Measurements from ENCODE around the gene EPN2.

Gene EPN2

DNA sequence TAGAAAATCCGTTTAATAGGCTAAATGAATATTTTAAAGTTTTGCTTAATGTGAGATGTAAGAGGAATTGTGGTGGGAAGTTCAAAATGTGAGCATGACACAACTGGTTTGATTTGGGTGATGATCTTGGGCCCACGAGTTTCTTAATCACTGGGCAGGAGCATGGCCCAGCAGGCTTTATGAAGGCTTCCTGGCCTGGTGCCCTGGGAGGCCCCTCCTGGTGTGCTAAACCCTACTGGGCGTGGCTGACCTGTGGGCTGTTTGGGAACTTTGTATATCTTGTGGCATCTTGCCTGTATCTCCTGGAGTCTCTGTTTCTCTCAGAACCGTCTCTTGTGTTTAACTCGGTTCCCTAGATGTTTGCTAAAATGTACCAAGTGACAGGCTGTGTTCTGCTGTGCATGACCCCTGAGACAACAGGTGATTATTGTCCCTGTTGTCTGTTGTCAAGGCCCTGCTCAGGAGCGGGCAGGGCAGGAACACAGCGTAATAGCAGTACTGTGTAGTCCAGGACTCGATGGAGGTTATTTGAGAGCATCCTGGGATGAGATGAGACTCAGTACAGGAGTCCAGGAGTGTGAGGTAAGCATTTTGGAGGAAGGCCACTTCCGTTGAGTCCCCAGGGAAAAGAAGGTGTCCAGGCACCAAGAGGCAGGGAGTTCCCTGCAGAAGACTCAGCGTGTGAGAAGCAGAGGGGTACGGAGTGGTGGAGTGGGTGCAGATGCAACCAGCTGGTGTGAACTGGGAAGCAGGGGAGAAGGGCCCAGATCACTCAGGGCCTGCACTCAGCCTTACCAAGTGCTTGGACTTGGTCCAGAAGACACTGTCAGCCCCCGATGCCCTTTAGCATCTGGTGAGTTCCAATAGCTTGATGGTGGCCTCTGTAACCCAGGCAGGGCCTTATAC is 76.8 kb downstream of the EPN2 start:
- no peak for DNase-seq

DNA sequence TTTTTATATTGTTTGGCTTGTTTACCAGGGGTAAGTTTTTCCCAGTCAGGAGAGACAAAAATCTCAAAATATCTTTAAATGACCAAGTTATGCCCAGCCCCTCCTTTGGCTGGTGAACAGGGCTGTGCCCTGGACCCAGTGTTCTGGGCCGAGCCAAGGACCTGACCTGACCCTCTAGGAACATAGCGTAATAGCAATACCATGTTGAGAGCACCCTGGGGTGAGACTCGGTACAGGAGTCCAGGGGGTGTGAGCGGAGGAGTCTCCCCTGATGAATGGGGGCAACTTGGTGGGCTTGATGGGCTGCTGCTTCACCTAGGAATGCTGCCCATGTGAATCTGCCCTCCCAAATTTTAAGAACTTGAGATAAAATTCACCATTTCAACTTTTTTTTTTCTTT is 77.9 kb downstream of the EPN2 start:
- DNase-seq, result no peak

DNA sequence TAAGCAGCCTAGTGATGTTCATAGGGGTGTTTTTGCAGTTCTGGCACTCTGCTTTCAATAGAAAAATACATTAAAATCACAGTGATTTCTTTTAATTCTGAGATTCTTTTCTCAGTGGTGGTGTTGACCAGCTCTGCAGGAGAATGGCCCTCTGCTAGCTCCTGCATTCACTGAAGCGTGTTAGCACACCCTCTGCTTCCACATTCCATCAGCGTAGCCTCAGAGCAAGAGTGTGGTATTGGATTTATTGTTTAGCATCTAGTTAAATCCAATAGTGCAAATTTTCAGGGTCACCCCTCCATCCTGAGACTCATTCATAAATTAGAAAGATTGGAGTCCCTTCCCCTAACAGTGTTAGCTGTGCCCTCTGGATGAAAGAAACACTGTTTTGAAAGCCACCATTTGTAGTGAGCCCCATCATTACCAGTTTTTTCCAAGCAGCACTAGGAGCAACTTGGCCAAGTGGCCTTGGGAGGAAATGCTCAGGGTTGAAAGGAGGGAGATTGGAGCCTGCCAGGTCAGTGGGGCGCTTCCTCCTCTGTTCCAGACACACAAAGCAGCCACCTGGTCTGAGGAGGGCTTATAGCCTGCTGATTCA is 79.7 kb downstream of the EPN2 start:
- DNase-seq, result no peak

DNA sequence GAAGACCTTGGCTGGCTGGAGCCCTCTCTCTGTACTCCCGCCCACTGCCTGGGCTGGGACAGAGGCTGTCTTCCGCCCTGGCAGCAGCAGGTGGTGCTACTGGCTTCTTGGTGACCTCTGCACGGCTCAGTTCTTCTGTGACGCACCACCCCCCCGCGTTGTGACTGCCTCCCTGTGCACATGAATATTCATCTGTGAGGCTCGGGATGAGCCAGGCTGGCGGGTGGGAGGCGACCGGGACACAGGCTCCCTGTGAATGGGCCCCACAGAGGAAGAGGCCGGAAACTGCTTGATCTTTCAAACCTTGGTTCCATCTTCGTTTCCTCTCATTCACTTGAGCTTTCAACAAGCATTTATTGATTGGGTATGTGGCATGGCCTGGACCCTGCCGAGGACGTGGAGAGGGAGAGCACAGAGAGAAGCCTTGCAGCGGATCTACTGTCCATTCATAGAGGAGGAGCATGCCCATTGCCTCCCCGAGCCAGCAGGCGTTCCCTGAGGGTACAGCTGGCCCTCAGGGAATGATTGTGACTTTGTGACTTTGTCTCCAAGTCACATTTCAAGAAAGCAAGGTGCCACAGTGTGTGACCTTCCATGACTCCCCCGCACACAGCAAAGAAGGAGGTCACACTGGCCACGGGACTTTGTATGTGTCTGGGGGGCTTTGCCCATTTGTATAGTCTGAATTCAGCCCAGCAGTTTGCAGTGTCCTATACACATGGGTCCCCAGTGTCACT is 80.4 kb downstream of the EPN2 start:
- DNase-seq, result peak; percentile 3

DNA sequence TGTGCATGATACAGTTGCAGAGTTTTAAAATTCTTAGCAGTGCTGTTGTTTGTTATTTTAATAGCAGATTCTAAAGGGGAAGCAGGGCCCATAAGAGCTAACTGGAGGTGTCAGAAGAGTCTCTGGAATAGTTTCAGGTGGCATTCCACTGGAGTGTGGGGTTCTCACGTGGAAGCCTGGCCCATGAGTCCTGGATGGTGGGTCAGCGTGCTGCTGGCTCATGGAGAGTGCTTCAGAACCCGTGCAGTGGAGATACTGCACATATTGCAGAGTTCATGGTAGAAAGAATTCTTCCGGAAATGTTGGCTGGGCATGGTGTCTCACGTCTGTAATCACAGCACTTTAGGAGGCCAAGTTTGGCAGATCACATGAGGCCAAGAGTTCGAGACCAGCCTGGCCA is 81.4 kb downstream of the EPN2 start:
- DNase-seq, result no peak

DNA sequence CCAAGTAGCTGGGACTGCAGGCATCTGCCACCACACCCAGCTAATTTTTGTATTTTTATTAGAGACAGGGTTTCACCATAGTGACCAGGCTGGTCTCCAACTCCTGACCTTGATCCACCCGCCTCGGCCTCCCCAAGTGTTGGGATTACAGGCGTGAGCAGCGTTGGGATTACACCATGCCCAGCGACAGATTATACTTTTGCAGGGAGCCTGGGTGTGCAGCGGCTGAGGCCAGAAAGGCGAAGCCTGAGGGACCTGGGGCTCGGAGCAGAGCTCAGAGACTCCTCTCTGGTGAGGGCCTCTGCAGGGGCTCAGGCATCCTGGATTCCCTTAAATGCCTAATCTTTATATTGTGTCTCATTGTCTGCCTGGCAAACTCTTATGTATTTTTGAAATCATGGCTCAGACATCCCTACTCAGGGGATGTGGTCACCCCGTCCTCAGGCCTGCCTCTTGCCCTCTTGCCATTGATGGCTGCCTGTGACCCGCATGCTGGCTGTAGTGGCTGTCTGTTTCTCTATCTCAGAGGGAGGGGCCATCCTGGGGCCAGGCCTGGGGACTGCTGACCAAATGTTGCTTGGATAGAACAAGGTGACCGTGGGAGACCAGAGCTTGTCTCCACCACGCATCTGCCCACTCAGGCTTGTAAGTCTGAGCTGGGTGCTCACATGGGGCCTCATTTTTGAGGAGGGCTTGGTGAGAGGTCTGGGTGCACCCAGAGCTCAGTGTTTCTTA is 82.8 kb downstream of the EPN2 start:
- DNase-seq, result no peak

DNA sequence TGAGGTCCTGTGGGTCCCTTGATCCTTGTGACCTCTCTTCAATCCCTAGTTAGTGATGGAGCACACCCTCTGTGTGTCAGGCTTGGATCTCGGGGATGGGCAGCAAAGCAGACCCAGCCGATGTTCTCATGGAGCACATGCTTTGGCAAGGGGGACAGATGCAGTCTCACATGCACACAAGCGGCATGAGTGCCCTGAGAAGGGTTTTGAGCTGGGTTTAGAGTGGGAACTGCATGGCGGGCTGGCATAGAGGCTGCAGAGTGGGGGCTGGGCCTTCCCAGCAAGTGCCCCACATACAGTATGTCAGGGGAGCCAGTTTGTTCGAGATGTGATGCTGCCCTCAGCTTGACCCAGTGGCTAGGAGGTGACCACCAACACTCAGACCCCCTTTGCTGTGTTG is 83.7 kb downstream of the EPN2 start:
- DNase-seq, result no peak

DNA sequence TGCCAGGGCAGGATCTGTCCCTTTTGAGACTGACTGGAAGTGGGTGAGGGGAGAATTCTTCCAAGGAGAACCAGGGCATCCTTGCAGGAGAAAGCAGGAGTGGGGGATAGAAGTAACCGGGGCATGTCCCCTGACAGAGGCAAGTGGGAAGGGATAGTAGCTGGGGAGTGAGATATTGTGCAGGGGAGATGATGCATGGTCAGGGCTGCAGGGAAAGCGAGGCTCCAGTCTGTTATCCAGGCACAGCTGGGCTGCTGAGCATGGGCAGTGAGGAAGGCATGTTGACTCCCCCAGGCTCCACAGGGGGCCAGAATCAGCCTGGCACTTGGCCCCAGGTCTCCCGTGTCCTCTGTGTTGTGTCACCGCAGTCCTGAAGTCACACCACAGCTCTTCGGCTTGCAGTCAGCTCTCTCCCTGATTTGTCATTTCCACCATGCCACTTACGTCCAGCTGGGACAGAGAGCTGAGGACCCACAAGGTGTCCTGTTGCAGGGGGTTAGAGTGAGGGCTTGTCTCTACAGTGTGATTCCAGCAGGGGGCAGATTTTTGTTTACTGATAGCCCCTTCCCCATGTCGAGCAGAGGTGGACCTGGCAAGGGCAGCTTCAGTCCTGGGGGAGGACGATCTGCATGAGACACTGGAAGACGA is 84.4 kb downstream of the EPN2 start:
- DNase-seq, result no peak

DNA sequence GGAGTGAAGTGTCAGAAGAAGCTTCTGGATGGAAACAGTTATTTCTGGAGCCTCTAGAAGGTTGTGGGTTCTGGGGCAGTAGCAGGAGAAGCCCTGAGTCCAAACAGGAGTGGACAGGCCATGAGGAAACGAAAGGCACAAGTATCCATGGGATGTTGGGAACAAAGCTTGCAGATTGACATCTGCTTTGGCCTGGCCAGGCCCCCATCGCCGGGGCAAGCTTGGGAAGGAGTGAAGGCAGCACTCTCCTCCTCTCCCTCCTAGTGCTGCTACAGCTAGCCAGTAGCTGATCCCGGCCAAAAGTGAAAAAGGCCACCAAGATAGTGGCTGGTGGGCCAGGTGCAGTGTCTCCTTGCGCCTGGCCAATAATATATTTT is 85.0 kb downstream of the EPN2 start:
- no peak for DNase-seq

DNA sequence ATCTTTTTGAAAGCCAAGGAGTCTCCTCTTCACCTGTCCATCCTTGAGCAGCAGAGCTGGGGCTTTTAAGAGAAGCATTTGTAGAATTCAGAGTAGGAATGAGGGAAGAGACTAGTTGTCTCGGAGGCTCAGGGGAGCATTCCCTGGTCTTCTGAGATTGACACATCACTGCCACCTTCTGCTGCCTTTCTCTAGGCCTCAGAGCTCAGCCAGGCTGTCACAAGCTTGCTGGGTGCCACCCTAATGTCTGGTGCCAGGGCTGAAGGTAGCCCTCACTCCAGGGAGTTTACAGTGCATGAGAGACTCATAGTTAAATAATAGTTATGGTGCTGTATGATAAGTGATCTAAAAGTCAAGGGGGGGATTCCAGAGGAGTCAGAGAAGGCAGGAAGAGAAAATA is 85.7 kb downstream of the EPN2 start:
- no peak for DNase-seq

DNA sequence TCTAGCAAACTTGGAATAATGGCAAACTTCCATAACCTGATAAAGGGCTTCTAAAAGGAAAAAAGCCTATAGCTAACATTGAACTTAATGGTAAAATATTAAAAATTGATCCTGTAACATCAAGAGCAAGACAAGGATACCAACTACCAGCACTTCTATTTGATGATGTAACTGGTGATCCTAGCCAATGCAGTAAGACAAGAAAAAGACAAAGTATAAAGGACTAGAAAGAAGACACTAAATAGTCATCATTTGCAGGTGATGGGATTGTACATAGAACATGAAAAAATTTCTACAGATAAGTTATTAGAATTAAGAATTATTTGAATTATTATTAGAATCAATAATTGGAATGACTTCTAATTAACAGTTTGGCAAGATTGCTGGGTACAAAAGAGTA is 88.4 kb downstream of the EPN2 start:
- DNase-seq, result no peak

DNA sequence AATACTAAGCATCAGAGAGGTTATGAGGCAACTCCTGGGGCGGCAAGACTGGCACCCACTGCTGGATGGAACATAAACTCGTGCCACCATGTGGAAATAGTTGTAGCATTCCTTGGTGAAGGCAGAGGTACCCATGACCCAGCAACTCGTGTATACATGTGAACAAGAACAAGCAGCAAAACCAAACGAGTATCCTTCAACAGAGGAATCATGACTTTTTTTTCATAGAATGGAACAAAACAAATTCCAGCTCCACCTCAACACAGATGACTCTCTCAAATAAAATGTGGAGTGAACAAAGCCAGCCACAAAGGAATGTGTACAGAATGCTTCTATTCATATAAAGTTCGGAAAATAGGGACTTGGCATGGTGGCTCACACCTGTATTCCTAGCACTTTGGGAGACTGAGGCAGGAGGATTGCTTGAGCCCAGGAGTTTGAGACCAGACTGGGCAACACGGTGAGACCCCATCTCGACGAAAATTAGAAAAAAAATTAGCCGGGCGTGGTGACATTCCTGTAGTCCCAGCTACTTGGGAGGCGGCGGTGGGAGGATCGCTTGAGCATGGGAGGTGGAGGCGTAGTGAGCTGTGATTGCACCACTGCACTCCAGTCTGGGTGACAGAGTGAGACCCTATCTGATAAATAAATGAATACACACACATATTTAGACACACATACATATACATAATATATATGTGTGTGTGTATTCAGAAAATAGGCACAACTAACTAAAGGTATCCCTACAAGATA is 90.0 kb downstream of the EPN2 start:
- no peak for DNase-seq

DNA sequence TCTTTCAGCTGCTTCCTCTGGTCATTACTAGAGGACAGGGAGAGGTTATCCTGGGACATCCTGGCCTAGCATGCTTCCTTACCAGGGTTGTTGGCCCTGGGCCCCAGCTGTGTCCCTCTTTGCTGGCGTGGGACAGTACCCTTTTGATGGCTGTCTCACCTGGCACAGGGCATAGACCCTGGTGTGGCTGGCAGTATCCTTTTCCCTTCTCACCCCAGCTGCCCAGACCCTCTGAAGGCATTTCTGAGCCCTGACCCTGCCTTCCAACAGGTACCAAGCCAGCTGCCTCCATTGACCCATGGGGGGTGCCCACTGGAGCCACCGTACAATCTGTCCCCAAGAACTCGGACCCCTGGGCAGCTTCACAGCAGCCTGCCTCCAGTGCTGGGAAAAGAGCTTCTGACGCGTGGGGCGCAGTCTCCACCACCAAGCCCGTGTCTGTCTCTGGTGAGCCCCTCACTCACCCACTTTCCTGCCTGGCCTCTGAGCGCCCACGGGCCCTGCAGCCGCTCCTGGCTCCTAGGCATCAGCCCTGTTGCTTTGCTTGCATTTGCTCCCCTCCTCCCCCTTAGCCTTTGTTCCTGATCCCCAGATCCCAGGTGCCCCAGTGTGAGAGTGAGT is 91.4 kb downstream of the EPN2 start:
- DNase-seq, result no peak

DNA sequence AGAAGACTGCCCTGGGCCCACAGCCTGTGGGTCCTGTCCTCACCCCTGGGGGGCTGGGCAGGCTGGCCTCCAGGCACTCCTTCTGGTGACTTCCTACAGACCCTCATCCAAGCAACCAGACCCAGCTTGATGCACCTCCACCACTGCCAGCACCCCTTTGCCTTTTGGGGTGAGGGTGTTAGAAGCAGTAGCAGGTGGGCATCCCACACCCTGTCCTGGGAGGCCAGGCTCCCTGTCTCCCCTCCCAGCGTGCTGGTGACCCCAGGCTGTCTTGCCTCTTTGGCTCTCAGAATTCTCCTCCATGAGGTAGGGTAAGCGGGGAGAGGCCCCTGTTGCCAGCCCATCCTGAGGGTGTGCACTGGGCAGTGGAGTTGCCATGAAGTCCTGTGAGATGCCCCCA is 92.0 kb downstream of the EPN2 start:
- no peak for DNase-seq

DNA sequence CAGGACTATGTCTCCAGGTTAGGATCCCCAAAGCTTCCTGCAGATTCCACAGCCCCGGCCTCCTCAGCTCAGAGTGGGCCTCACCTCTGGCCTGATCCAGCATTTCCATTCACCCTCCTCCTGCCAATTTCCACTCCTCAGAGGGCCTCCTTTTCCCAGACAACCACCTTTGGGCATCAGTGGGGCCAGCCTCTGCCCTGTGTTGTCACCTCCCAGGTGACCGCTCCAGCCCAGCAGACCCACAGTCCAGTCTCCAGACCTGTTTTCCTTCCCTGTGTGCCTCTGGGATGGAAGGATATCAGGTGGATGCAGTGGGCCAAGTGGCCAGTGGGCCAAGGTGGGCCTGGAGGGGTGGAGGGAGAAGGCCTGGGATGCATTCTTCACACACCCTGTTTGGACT is 92.7 kb downstream of the EPN2 start:
- DNase-seq, result no peak

DNA sequence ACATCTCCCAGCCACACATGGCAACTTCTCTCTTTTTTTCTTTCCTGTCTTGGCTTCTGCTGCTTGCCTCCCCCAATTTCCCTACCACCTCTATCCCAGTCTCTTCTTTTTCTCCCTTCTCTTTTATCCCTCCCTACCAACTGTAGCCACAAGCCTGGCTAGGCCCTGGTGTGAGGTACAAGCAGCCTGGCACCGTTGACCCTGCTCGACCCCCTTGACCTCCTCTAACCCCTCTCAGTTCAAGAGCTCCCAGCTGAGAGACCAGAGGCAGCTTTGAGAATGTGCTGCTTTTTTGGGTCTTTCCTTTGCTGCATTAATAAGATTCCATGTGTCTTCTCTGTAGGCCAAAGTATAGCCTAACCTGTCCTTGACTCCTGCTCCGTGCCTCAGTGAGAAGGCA is 93.1 kb downstream of the EPN2 start:
- DNase-seq, result no peak

DNA sequence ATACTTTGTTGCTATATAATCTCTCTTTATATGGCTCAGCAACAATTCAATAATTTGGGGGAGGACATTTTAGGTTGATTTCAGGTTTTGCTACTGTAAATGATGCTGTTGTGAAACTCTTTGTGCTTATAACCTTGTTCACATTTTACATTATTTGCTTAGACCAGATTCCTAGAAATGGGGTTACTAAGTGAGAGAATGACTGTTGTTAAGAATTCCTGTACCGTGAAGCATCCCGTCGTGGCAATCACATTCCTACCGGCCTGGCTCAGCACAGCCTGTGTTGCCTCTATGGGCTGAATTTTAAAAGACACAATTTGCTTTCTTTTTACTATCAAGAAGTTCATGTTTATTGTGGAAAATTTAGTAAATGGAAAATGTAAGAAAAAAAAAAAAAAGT is 94.0 kb downstream of the EPN2 start:
- DNase-seq, result no peak

DNA sequence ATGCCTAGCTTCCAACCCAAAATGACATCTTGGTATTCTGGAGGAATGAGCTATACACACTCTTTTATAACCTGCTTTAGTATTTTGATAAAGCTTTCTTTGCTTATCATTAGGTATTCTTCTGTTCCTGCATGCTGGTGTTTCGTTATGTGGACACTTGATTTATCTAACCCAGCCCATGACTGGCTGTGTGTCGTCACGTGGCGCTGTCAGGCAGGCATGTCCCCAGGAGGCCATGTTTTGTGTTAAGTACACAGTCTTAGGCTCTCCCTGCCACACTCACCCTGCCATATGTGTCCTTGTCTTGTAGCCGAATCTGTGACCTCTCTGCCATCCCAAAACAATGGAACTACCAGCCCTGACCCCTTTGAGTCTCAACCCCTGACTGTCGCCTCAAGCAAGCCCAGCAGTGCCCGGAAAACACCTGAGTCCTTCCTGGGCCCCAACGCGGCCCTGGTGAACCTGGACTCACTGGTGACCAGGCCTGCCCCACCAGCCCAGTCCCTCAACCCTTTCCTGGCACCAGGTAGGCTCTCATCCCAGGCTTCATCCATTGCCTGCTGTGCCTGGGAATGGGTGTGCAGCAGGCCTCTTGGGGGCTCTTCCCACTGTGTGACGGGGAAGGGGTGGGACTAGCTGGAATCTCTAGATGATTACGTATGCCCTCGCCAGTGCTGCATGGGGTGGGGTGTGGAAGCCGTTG is 94.5 kb downstream of the EPN2 start:
- no peak for DNase-seq

DNA sequence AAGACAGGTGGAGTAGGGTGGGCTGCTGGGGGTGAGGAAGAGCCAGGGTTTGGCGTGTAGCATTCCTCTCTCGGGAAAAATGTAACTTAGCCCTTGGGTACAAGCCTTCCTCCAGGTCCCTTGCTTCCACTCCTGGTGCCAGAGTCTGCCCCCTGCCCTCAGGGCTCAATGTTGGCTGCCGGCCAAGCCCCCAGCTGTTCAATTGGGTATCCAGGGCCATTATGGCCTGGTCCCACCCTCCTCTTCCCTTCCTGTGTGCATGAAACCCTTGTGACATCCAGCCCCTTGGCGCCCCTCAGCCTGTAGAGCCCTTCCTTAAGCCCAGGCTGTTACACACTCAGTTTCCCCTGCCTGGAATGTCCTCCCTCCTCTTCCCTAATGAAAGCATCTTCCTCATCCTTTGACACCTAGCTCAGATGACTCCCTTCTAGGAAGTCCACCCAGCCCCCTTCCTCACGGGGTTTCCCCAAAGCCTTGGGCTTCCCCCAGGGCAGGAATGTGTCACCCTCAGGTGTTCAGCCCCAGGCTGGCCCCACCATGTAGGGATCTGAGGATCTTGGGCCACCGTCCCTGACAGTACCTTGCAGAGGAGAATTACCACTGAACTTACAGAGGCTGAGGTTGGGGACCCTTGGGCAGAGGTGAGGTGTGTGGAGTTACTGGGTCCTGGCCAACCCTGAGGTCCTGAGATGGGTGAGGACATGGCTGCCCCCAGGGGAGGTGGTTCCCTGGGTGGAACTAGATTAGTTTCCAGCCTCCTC is 95.4 kb downstream of the EPN2 start:
- DNase-seq, result no peak

DNA sequence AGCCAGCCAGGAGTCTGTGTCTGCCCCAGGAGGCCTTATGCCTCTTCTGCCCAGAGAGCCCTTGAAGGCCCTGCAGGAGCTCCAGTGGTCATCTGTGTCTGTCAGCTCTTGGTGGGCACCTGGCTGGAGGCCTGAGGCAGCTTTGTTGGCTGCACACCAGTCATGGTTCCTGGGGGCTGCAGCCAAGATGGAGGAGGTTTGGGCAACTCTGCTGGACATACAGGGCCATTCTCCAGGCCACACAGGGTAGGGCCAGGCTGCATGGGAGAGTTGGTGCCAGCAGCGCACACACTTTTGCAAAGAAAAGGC is 95.9 kb downstream of the EPN2 start:
- no peak for DNase-seq

Measured in NCI-H2029 (cell line).